Activated CD8-positive, alpha-beta T cell treated with anti-CD3 and anti-CD28 coated beads for 36 hours (primary cell): ENCODE results near the gene TPST1. TPM values are rescaled to one million over a fixed set of nuclear protein-coding genes. Genes with fewer than 3 reads are reported as not detected.
"Not testable (repeated sequence)": the region's sequence is repeated elsewhere in the genome, so short reads cannot be mapped to it uniquely, and the experiment has no call there.

Experiments
- ATAC-seq: fragments of 200-7000 bp; cut with Tn5 transposase; one replicate; pipeline ENCODE4 v1.10.0; 2021; ENCODE audit warnings: mild to moderate bottlenecking, moderate library complexity
- CTCF ChIA-PET: fragments of 350-600 bp; sonication (Branson Sonifier 250); formaldehyde crosslinking; loops from one replicate; lab custom pipeline; 2021; ENCODE audit warnings: antibody characterized with exemption; lab: Charles Lee
- POLR2A ChIA-PET: fragments of 350-600 bp; sonication (Branson Sonifier 250); formaldehyde crosslinking; loops from one replicate; lab custom pipeline; 2021; ENCODE audit warnings: antibody characterized with exemption; lab: Charles Lee
- DNase-seq: peaks from one replicate; pipeline ENCODE4 v3.0.0-alpha.2; 2020
- H3K27ac Mint-ChIP-seq: one replicate; pipeline ENCODE4 v1.8.0; 2021; ENCODE audit warnings: mild to moderate bottlenecking, mixed read lengths
- H3K27me3 Mint-ChIP-seq: one replicate; pipeline ENCODE4 v1.8.0; 2021; ENCODE audit warnings: mixed read lengths
- H3K36me3 Mint-ChIP-seq: one replicate; pipeline ENCODE4 v1.8.0; 2021; ENCODE audit warnings: low read depth, mixed read lengths
- H3K4me1 Mint-ChIP-seq: one replicate; pipeline ENCODE4 v1.8.0; 2021; ENCODE audit warnings: low read depth, mixed read lengths
- H3K4me3 Mint-ChIP-seq: one replicate; pipeline ENCODE4 v1.8.0; 2021; ENCODE audit warnings: mild to moderate bottlenecking, moderate library complexity, mixed read lengths
- H3K9me3 Mint-ChIP-seq: one replicate; pipeline ENCODE4 v1.8.0; 2021; ENCODE audit warnings: mixed read lengths
- intact Hi-C: fragments of 100-400 bp; cut with micrococcal nuclease; formaldehyde crosslinking; loops from one replicate; pipeline ENCODE4 v1.10.0; 2022
- total RNA-seq, 2 experiments: library from RNA; stranded (reverse); gene quantifications; one replicate each; pipeline ENCODE4 v1.2.3, GENCODE V29; 2021
- TF ChIP-seq, protein P1 (sequence below): fragments of 200-600 bp; IDR thresholded peaks from one replicate; pipeline ENCODE4 v1.8.0; 2022; ENCODE audit warnings: antibody characterized with exemption, mild to moderate bottlenecking

TPST1 gene
- total RNA-seq, 2 experiments from 2014 or later: 2.4 TPM

DNA sequence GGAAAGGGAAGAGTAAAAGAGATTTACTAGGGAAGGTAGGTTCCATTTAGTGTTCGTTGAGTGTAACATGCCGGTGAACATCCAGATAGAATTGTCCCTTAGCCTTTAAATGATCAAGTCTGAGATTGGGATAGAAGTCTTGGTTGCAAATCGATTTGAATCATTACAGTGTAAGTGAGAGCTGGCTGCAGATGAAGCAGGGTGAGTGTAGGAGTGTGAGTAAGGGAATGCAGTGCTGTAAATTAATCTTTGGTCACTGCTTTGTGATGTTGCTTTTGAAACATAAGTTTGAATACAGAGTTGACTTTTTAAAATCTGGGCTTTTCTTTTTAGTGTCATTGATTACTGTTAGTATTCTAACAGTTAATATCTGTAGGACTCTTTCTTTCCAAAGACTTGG is 16.3 kb downstream of the TPST1 start:
- H3K4me3 Mint-ChIP-seq: no peak overlapping the region
- H3K9me3 Mint-ChIP-seq: no peaks in the 10 kb centered on the region
- intact Hi-C loops: no loop called here
- H3K27ac Mint-ChIP-seq: no peak overlapping the region
- TF ChIP-seq, protein P1, sequence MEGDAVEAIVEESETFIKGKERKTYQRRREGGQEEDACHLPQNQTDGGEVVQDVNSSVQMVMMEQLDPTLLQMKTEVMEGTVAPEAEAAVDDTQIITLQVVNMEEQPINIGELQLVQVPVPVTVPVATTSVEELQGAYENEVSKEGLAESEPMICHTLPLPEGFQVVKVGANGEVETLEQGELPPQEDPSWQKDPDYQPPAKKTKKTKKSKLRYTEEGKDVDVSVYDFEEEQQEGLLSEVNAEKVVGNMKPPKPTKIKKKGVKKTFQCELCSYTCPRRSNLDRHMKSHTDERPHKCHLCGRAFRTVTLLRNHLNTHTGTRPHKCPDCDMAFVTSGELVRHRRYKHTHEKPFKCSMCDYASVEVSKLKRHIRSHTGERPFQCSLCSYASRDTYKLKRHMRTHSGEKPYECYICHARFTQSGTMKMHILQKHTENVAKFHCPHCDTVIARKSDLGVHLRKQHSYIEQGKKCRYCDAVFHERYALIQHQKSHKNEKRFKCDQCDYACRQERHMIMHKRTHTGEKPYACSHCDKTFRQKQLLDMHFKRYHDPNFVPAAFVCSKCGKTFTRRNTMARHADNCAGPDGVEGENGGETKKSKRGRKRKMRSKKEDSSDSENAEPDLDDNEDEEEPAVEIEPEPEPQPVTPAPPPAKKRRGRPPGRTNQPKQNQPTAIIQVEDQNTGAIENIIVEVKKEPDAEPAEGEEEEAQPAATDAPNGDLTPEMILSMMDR: no peak
- no peaks in the 10 kb centered on the region for H3K27me3 Mint-ChIP-seq
- no peak for ATAC-seq
- POLR2A ChIA-PET: no interaction called here
- H3K4me1 Mint-ChIP-seq: peaks cover 4% of the 10 kb centered on the region
- no peaks in the 10 kb centered on the region for H3K36me3 Mint-ChIP-seq
- no peak for DNase-seq
- CTCF ChIA-PET: no interaction called here

DNA sequence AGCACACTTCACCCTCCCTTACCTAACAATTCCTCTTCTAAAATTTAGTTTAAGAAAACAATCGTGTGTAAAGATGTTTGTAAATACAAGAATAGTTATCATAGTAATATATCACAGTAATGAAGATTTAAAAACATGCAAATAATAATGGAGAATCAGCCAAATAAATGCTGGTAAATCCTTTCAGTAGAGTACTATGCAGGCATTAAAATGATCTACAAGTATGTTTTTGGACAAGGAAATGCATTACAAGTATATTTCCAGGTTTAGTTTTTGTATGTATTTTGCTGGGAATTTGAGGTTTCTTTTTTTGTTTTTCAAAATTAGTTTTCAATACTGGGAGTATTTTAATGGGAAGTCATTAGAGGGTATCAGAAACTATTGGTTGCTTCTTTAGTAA is 22.7 kb downstream of the TPST1 start:
- peaks cover 2% of the 10 kb centered on the region for H3K36me3 Mint-ChIP-seq
- no peaks in the 10 kb centered on the region for H3K4me1 Mint-ChIP-seq
- ATAC-seq (no peak), DNase-seq (no peak)
- no peak overlapping the region for H3K4me3 Mint-ChIP-seq
- no peak overlapping the region for H3K27ac Mint-ChIP-seq
- ChIA-PET POLR2A (no interaction called here), CTCF (no interaction called here)
- TF ChIP-seq, protein P1: no peak
- intact Hi-C loops: no loop called here
- no peaks in the 10 kb centered on the region for H3K9me3 Mint-ChIP-seq
- H3K27me3 Mint-ChIP-seq: no peaks in the 10 kb centered on the region

DNA sequence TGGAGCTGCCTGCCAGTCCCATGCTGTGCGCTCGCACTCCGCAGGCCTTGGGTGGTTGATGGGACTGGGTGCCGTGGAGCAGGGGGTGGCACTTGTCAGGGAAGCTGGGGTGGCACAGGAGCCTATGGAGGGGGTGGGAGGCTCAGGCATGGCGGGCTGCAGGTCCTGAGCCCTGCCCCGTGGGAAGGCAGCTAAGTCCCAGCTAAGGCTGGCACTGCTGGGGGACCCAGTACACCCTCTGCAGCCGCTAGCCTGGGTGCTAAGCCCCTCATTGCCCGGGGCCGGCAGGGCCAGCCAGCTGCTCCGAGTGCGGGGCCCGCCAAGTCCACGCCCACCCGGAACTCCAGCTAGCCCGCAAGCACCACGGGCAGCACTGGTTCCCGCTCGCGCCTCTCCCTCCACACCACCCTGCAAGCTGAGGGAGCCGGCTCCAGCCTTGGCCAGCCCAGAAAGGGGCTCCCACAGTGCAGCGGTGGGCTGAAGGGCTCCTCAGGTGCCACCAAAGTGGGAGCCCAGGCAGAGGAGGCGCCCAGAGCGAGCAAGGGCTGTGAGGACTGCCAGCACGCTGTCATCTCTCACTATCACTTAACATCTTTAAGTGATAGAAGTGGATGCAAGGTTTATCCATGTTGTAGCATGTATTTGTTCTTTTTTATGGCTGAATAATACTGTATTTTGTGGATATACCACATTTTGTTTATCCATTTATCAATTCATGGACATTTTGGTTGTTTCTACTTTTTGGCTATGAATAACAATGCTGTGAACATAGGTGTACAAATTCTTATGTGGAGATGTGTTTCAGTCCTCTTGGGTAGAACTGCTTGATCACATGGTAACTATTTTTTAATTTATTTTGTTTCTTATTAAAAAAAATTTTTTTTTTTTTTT is 26.4 kb downstream of the TPST1 start:
- CTCF ChIA-PET, H3K27ac Mint-ChIP-seq, ATAC-seq, H3K27me3 Mint-ChIP-seq, H3K9me3 Mint-ChIP-seq, POLR2A ChIA-PET, intact Hi-C loops, H3K4me1 Mint-ChIP-seq, DNase-seq, H3K36me3 Mint-ChIP-seq, H3K4me3 Mint-ChIP-seq: not testable (repeated sequence)

DNA sequence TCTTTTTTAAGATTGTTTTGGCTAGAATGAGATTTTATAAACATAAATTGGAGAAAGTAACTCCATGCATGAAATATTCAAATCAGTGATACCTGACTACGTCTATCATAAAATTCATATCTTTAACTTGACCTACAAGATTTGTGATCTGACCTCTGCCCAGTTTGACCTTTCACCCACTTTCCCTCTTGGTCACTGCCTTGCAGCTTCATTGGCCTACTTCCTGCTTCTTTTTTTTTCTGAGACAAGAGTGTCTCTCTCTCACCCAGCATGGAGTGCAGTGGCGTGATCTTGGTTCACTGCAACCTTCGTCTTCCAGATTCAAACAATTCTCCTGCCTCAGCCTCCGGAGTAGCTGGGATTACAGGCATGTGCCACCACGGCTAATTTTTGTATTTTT is 28.5 kb downstream of the TPST1 start:
- DNase-seq (no peak), ATAC-seq (no peak)
- Mint-ChIP-seq H3K27me3 (no peaks in the 10 kb centered on the region), H3K9me3 (no peaks in the 10 kb centered on the region), H3K4me1 (peaks cover 3% of the 10 kb centered on the region), H3K27ac (no peak overlapping the region), H3K4me3 (no peak overlapping the region), H3K36me3 (peaks cover 2% of the 10 kb centered on the region)
- TF ChIP-seq, protein P1: no peak
- POLR2A ChIA-PET: no interaction called here
- CTCF ChIA-PET: no interaction called here
- intact Hi-C loops: no loop called here

DNA sequence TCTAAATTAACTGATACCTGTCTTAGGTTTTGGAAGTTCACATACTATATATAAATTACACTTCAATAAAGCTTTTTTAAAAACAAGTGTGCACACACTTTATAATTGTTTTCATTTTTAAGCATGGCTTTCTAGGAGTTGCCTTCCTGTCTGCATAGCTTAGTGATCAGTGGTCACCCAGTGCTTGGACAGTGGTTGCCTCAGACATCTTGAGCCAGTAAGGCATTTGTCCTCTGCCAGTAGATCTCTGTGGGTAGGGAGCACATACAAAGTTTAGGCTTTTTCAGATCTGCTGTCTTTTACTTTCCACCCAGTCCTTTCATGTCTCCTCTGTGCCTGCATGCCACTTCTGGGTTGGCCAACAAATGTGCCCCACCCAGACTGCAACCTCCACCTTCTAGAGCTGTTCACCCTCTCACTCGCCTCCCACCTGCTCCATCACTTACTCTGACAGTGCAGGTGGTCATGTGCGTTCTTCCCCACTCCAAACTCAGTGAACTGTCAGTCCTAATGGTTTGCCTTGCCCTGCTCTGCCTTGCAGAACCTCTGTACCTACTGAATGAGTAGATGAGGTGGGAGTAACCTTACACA is 31.7 kb downstream of the TPST1 start:
- POLR2A ChIA-PET: no interaction called here

More for the DNA sequence above, 31.7 kb downstream of the TPST1 start:
- Mint-ChIP-seq H3K9me3 (no peaks in the 10 kb centered on the region), H3K4me1 (peaks cover 3% of the 10 kb centered on the region), H3K27me3 (no peaks in the 10 kb centered on the region), H3K4me3 (no peak overlapping the region), H3K36me3 (no peaks in the 10 kb centered on the region), H3K27ac (no peak overlapping the region)
- no peak for DNase-seq
- no peak for ATAC-seq
- intact Hi-C loops: no loop called here
- CTCF ChIA-PET: no interaction called here
- TF ChIP-seq, protein P1: no peak
